ENCODE results near the gene SPATA31A1.
"Not testable (repeated sequence)": the region's sequence is repeated elsewhere in the genome, so short reads cannot be mapped to it uniquely, and the experiment has no call there.

The SPATA31A1 gene

GRCh38 chr9:39355369-39355768, at the start of gene SPATA31A1:
Gene SPATA31A1, plus strand, starts transcription at chr9:39355669. Its CDS starts 62 bp downstream, at chr9:39355731.
- not testable (repeated sequence) for DNase-seq

GRCh38 chr9:39407261-39408204, 52.1 kb downstream of the SPATA31A1 start:
- DNase-seq: not testable (repeated sequence)

- DNase-seq: not testable (repeated sequence)
Measured at GRCh38 chr9:39411254-39411940, 55.9 kb downstream of the SPATA31A1 start.
